Measurements from ENCODE around the gene FGFBP3.

FGFBP3 gene

DNA sequence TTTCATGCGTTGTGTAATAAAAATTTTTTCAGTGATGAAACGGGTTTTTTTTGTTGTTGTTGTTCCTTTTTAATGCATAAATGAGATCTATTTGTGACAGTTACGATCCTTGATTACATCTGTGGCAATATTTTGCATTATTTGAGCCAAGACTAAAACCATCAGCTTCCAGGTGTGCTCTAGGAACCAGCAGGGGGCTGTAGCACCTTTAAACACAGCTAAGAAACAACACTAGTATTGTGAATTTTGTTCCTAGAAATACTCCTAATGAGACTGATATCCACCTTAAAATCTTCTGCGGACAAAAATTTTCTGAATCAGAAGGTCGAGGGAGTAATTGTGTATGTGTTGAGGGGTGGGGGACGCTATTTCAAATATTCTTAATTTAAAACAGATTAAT, 52.6 kb downstream of the FGFBP3 start:
- no peak for DNase-seq (ENCODE audit: low read depth, low spot score)

Measured in activated naive CD8-positive, alpha-beta T cell treated with anti-CD3 and anti-CD28 coated beads, Interleukin-2, amount 50 U/mL, for 16 hours (primary cell).